Sigmoid colon (tissue), 7 donors: ENCODE data around the gene CERS1. TPM values are rescaled to one million over a fixed set of nuclear protein-coding genes. Genes with fewer than 3 reads are reported as not detected.
"Not testable (repeated sequence)": the region's sequence is repeated elsewhere in the genome, so short reads cannot be mapped to it uniquely, and the experiment has no call there.

Source experiments
- DNase-seq: peaks from one replicate; pipeline ENCODE4 v3.0.0-alpha.2; 2019
- H3K27ac ChIP-seq, 4 donors: fragments of 200-600 bp; sonication (generic); one replicate each; pipeline ENCODE4 v1.5.1; 2016 to 2019; ENCODE audit warnings: mild to moderate bottlenecking in 1 of 4
- H3K27me3 ChIP-seq, 3 donors: fragments of 200-600 bp; sonication (generic); one replicate each; pipeline ENCODE4 v1.5.1; 2019; ENCODE audit warnings: mild to moderate bottlenecking in 1 of 3
- H3K36me3 ChIP-seq, 4 donors: fragments of 200-600 bp; sonication (generic); one replicate each; pipeline ENCODE4 v1.5.1; 2016 to 2019
- H3K4me1 ChIP-seq, 4 donors: fragments of 200-600 bp; sonication (generic); one replicate each; pipeline ENCODE4 v1.5.1; 2017 to 2019
- H3K4me3 ChIP-seq, 4 donors: fragments of 200-600 bp; sonication (generic); one replicate each; pipeline ENCODE4 v1.5.1; 2017 to 2019; ENCODE audit warnings: mild to moderate bottlenecking in 2 of 4, moderate library complexity in 1 of 4
- H3K9me3 ChIP-seq, 4 donors: fragments of 200-600 bp in 3 of 4; sonication (generic) in 3 of 4; one replicate each; pipeline versions ENCODE4 v1.5.1 to v1.6.1; 2013 to 2019
- CTCF ChIP-seq, 4 experiments: fragments of 450-650 bp in 3 of 4; fragments of 200-600 bp in 1 of 4; IDR thresholded peaks; one replicate each; pipeline ENCODE4 v1.5.1; 2016 to 2019; ENCODE audit warnings: antibody characterized with exemption in 4 of 4, mild to moderate bottlenecking in 3 of 4, moderate library complexity in 2 of 4
- EP300 ChIP-seq, 4 donors: sonication (generic); formaldehyde crosslinking; IDR thresholded peaks; one replicate each; pipeline ENCODE4 v1.6.1; 2017; ENCODE audit warnings: antibody characterized with exemption in 4 of 4
- POLR2A ChIP-seq, 2 donors: fragments of 450-650 bp; IDR thresholded peaks; one replicate each; pipeline ENCODE4 v1.6.1; 2016; ENCODE audit warnings: antibody characterized with exemption in 2 of 2, mild to moderate bottlenecking in 2 of 2, moderate library complexity in 2 of 2
- POLR2AphosphoS5 ChIP-seq, 4 donors: sonication (generic); formaldehyde crosslinking; IDR thresholded peaks; one replicate each; pipeline ENCODE4 v1.6.1; 2017; ENCODE audit warnings: antibody characterized with exemption in 4 of 4
- WGBS, 2 donors: extraction: QIAGEN DNeasy Blood & Tissue Kit; methylation state at CpG; one replicate each; pipeline ENCODE4 v1.1.7; 2013; 5-methylcytosine and 5-hydroxymethylcytosine counted together
- intact Hi-C: fragments of 100-400 bp; cut with DNase I; formaldehyde crosslinking; loops from one replicate; pipeline ENCODE4 v1.15.1; 2023
- polyA plus RNA-seq, 3 donors: library from polyadenylated mRNA; stranded (reverse); fragments of 200-250 nt; gene quantifications; one replicate each; pipeline ENCODE4 v1.2.3, GENCODE V29; 2013
- total RNA-seq, 4 donors: library from RNA; depleted of rRNA; stranded (reverse); fragments of >200 nt; gene quantifications; one replicate each; pipeline ENCODE4 v1.1.0, GENCODE V29; 2016
- donor health status: healthy with polysubstance abuse.
- donor health status: Bipolar disorder and iron deficiency.
- donor health status: healthy.

Gene CERS1
- total and polyA plus RNA-seq, 7 donors, result 0.36 to 3.6 (median 0.70) TPM; not detected in 2

DNA sequence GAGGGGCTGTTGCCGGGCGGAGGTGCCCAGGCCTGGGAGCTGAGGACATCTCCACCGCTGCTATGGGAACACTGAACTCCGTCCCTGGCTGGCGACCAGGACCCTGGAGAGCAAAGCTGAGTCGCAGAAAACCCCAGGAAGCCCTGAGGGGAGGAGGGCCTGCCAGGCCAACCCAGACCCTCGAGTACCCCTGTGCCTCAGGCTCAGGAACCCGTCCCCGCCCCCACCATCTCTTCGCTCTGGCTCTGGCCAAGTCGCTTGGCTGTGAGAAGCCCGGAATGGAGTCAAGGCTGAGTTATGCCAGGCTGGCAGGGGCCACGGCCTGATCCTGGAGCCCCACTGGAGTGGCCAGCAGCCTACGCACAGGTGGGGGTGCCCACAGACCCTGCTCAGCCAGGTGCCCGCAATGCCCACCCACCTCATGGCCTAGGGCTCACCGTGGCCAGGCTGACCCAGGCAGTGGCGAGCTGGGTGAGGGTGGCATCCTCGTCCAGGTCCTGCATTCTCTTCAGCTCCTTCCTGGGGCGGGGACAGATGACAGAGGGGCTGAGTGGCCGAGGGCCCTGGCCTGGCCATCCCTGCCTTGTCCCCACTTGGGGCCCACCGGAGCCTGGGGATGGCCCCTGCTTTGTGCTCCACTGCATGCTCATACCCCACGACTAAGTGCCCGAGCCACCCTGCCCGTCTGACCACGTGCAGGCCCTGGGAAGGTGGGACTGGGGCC, 8.5 kb upstream of the CERS1 start:
- Histone ChIP-seq H3K27me3 (no peaks in the 10 kb centered on the region), H3K9me3 (no peaks in the 10 kb centered on the region), H3K4me1 (no peaks in the 10 kb centered on the region), H3K36me3 (peaks cover 6 to 83% (median 39%) of the 10 kb centered on the region in 4 donors), H3K27ac (no peak overlapping the region), H3K4me3 (no peak overlapping the region)
- no peak for DNase-seq
- TF ChIP-seq POLR2A (IDR thresholded peaks at IDR 0.05), result no peak
- no peak for TF ChIP-seq EP300 (IDR thresholded peaks at IDR 0.05)
- no peak for TF ChIP-seq POLR2AphosphoS5 (IDR thresholded peaks at IDR 0.05)
- no peak for TF ChIP-seq CTCF (IDR thresholded peaks at IDR 0.05)
- WGBS, 2 donors, result 94 to 96% methylated on average over 25 of the region's 25 CpGs
- intact Hi-C loops, result no loop called here

DNA sequence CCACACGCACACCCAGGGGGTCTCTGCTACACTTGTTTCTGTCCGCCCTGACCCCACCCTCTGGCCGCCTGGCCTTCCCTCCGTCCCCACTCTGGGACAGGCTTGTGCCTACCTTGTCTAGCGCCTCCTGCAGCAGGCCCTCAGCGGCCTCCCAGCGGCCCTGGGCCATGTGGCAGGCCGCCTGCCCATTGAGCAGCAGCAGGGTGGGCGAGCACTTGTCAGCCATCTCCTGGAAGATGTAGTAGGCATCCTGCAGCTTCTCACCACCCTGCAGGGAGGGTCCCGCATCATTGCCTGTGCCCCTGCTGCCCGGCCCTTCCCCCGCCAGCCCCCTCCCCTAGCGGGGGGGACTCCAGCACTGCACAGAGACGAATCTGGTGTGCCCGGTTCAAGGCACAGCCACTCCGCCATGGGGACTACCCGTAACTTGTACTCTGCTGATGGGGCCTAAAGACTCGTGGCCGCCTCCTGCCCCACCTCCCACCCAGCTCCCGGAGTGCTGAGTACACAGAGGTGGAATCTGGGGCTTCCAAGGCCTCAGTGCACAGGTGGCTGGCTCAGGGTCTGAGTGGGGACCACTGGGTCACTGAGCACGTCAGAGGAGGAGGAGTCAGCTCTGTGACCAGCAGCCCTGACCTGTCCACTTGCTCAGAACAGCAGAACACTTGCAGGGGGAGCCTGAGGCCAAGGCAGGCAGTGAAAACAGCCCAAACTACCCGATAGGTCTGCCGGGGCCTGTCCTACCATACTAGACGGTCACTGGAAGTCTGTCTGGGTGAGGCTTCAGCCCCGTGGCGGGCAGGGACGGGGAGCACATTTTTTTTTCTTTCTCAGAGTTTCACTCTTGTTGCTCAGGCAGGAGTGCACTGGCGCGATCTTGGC, 7.4 kb upstream of the CERS1 start:
- H3K36me3 ChIP-seq, result peaks cover 9 to 87% (median 39%) of the 10 kb centered on the region in 4 donors
- no peaks in the 10 kb centered on the region for H3K9me3 ChIP-seq
- no peaks in the 10 kb centered on the region for H3K4me1 ChIP-seq
- peaks cover 0 to under 1% (median 0%) of the 10 kb centered on the region in 3 donors for H3K27me3 ChIP-seq
- 91% methylated on average over 29 of the region's 29 CpGs for WGBS, 2 donors
- no peak for DNase-seq
- no peak overlapping the region for H3K27ac ChIP-seq
- TF ChIP-seq POLR2A (IDR thresholded peaks at IDR 0.05), result no peak
- TF ChIP-seq CTCF (IDR thresholded peaks at IDR 0.05), result no peak
- H3K4me3 ChIP-seq, result no peak overlapping the region
- intact Hi-C loops, result no loop called here

GRCh38 chr19:18902519-18902918, 6.6 kb upstream of the CERS1 start:
- peaks cover 9 to 81% (median 39%) of the 10 kb centered on the region in 4 donors for H3K36me3 ChIP-seq
- H3K4me1 ChIP-seq, intact Hi-C loops, H3K9me3 ChIP-seq, H3K27ac ChIP-seq, DNase-seq, H3K4me3 ChIP-seq, H3K27me3 ChIP-seq: not testable (repeated sequence)
- 95 to 96% methylated on average over 5 of the region's 5 CpGs for WGBS, 2 donors

DNA sequence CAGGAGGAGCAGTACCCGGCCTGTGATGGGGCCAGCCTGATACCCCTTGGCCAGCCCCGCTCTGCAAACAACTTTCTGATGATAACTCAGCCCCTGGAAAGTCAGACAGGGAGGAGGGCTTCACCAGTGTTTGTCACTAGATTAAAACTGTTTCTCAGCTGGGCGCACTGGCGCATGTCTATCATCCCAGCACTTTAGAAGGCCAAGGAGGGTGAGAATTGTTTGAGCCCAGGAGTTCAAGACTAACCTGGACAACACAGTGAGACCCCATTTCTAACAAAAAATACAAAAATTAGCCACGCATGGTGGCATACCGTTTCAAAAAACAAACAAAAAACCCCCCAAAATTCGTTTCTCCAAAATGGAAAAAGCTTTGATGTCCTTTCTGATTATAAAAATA, 5.5 kb upstream of the CERS1 start:
- WGBS, 2 donors, result 90 to 94% methylated on average over 7 of the region's 7 CpGs
- peaks cover 9 to 72% (median 34%) of the 10 kb centered on the region in 4 donors for H3K36me3 ChIP-seq
- no peak for DNase-seq

More for the DNA sequence above, 5.5 kb upstream of the CERS1 start:
- H3K4me1 ChIP-seq, result peaks cover 0 to 2% (median under 1%) of the 10 kb centered on the region in 4 donors
- peaks cover 0 to 19% (median 6%) of the 10 kb centered on the region in 3 donors for H3K27me3 ChIP-seq
- no peak overlapping the region for H3K27ac ChIP-seq
- no peaks in the 10 kb centered on the region for H3K9me3 ChIP-seq
- TF ChIP-seq POLR2AphosphoS5 (IDR thresholded peaks at IDR 0.05) (no peak), EP300 (IDR thresholded peaks at IDR 0.05) (no peak), POLR2A (IDR thresholded peaks at IDR 0.05) (no peak), CTCF (IDR thresholded peaks at IDR 0.05) (no peak)
- intact Hi-C loops, result no loop called here
- H3K4me3 ChIP-seq, result no peak overlapping the region
